ENCODE measurements around the gene LSM3.
"Not testable (repeated sequence)": the region's sequence is repeated elsewhere in the genome, so short reads cannot be mapped to it uniquely, and the experiment has no call there.

Gene LSM3

DNA sequence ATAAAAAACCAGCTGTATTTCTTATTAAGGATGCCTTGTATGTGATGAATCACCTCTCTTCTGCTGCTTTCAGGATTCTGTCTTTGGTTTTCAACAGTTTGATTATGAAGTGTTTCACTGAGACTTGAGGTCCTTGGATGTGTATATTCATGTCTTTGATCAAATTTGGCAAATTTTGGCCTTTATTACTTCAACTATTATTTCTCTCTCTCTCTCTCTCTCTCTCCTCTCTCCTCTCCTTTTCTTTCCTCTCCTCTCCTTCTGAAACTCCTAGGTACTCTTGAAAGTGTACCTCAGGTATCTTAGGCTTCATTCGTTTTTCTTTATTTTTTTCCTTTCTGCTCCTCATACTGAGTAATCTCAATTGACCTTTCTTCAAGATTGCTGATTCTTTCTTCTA, 43.3 kb downstream of the LSM3 start:
- no peak overlapping the region for H3K4me3 ChIP-seq (ENCODE audit: control insufficient read depth, low read depth, low read length)
- DNase-seq (ENCODE audit: low read depth) = no peak
- TF ChIP-seq, protein P1, sequence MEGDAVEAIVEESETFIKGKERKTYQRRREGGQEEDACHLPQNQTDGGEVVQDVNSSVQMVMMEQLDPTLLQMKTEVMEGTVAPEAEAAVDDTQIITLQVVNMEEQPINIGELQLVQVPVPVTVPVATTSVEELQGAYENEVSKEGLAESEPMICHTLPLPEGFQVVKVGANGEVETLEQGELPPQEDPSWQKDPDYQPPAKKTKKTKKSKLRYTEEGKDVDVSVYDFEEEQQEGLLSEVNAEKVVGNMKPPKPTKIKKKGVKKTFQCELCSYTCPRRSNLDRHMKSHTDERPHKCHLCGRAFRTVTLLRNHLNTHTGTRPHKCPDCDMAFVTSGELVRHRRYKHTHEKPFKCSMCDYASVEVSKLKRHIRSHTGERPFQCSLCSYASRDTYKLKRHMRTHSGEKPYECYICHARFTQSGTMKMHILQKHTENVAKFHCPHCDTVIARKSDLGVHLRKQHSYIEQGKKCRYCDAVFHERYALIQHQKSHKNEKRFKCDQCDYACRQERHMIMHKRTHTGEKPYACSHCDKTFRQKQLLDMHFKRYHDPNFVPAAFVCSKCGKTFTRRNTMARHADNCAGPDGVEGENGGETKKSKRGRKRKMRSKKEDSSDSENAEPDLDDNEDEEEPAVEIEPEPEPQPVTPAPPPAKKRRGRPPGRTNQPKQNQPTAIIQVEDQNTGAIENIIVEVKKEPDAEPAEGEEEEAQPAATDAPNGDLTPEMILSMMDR (IDR thresholded peaks at IDR 0.05; ENCODE audit: control insufficient read depth, insufficient read depth, low read depth, low read length, missing control alignments) = no peak

DNA sequence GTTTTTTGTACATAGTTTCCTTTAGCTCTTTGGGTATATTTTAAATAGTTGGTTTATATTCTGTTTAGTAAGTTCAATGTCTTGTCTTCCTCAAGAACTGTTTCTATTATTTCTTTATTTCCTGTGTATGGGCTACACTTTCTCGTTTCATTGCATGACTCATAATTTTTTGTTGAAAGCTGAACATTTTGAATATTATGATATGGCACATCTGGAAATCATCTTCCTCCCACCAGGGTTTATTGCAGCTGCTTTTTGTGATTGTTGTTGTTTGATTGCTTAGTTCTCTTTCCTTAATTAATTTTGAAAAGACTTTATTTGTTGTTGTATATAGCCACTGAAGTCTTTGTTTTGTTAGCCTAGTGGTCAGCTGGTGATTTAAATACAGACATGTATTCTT, 43.8 kb downstream of the LSM3 start:
- H3K4me3 ChIP-seq (ENCODE audit: control insufficient read depth, low read depth, low read length) = no peak overlapping the region
- DNase-seq (ENCODE audit: low read depth) = no peak
- TF ChIP-seq, protein P1 (IDR thresholded peaks at IDR 0.05; ENCODE audit: control insufficient read depth, insufficient read depth, low read depth, low read length, missing control alignments) = no peak

DNA sequence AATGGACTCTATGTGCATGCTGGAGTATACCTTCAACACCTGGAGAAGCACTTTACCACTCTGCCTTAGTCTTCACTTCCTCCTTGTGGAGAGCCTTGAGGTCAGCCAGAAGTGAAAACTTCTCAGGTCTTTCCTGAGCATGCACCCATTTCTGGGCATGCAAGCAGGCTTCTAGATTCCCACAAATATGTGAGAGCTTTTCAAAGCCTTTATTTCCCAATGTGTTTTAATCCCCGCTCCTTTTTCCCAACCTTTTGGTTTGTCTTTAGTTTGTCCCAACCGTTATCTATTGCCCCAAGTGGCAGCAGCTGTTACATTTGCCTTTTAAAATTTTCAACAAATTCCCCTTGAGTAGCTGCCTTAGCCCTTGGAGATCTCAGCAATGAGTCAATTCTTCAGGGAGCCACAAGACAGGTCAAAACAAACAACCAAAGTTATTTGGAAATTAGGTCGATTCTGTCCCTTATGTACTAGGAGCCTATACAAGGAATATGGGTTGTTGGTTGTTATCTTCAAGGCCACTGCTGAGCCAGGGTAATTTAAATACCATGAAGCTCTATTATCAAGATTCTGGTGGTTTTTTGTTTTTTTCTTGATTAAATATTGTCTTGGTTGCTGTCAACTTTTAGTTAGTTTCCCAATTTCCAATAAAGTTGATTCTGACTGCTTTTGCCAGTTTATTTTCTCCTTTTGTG, 44.4 kb downstream of the LSM3 start:
- no peak overlapping the region for H3K4me3 ChIP-seq (ENCODE audit: control insufficient read depth, low read depth, low read length)
- TF ChIP-seq, protein P1 (IDR thresholded peaks at IDR 0.05; ENCODE audit: control insufficient read depth, insufficient read depth, low read depth, low read length, missing control alignments) = peak; percentile 3
- no peak for DNase-seq (ENCODE audit: low read depth)

DNA sequence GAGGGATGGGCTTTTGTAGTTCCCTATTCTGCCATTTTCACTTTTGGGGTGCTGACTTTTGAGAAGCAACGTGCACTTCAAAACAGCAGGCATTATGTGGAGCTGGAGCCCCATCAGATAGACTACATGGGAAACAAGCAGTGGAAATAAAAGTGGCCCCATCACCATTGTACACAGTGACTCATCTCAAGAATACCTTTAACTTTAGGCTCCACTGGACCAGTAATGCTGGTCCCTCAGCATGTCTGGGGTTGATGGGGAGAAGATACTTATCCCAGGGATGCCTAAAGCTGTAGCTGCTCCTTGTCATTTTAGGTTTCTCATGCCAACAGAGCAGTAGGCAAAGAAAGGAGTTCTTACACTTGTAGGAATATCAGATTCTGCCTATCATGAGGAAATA, 45.0 kb downstream of the LSM3 start:
- no peak for DNase-seq (ENCODE audit: low read depth)
- no peak overlapping the region for H3K4me3 ChIP-seq (ENCODE audit: control insufficient read depth, low read depth, low read length)
- TF ChIP-seq, protein P1 (IDR thresholded peaks at IDR 0.05; ENCODE audit: control insufficient read depth, insufficient read depth, low read depth, low read length, missing control alignments) = no peak

DNA sequence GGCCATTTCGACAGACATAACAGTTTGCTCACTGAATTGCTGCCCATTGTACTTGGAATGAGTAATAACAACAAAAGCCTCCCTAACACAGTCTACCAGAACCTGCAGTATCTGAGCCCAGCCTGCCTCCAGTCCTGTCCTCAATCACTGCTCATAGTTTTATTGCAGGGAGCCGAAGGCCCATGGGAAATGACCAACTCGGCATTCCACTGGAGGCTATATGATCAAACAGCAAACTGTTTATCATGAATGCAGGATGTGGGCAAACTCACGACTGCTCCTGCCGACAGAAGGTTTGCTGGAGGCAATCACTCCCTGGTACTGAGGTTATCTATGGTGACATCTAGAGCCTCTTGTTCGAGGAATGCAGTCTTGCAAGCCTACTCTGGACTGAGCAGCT, 46.3 kb downstream of the LSM3 start:
- no peak for DNase-seq (ENCODE audit: low read depth)
- H3K4me3 ChIP-seq (ENCODE audit: control insufficient read depth, low read depth, low read length) = no peak overlapping the region
- TF ChIP-seq, protein P1 (IDR thresholded peaks at IDR 0.05; ENCODE audit: control insufficient read depth, insufficient read depth, low read depth, low read length, missing control alignments) = no peak

DNA sequence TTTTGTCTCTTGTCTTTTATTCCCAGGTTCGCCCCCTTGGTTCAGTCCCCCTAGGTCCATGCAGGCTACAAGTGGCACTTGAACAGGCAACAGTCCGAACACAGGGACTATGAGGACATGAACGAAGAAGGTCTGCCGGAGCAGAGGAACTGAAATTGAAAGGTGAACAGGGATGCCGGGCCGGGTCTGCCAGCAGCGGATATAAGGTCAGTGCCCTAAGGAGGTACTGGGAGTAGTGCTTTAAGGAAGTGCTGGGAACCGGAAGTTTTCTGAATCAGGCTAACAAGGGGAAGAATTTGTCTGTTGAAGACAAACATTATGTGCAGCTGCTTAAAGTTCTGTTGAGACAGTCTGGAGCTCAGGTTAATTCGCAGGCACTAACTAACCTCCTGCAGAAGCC, 46.8 kb downstream of the LSM3 start:
- TF ChIP-seq, protein P1 (IDR thresholded peaks at IDR 0.05; ENCODE audit: control insufficient read depth, insufficient read depth, low read depth, low read length, missing control alignments) = no peak
- no peak overlapping the region for H3K4me3 ChIP-seq (ENCODE audit: control insufficient read depth, low read depth, low read length)
- DNase-seq (ENCODE audit: low read depth) = no peak

DNA sequence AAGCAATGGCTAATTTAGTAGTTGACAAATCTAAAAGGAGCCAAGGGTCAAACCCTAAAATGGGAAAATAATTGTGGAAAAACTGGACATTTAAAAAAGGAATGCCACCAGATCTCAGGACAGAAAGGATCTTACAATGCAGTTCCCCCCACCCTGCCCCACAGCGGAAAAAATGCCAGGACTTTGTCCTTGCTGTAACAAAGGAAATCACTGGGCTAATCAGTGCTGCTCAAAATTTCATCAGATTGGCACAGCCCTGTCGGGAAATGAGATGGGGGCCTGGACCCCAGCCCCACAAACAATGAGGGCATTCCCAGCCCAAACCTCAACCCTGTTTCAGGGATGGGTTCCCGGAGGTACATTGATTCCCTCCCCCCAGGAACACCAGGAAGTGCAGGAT, 47.7 kb downstream of the LSM3 start:
- not testable (repeated sequence) for H3K4me3 ChIP-seq (ENCODE audit: control insufficient read depth, low read depth, low read length); DNase-seq (ENCODE audit: low read depth)

All from AG09309 (cell line).